NCI-H345 treated with DMSO at 0.1 percent for 48 hours (cell line): ENCODE data around the gene ARL10.
"Not testable (repeated sequence)": the region's sequence is repeated elsewhere in the genome, so short reads cannot be mapped to it uniquely, and the experiment has no call there.

Experiments used
- DNase-seq: peaks from one replicate; lab custom pipeline; 2025; ENCODE audit not compliant: unreplicated experiment; lab: John Stamatoyannopoulos, UW

ARL10 gene

DNA sequence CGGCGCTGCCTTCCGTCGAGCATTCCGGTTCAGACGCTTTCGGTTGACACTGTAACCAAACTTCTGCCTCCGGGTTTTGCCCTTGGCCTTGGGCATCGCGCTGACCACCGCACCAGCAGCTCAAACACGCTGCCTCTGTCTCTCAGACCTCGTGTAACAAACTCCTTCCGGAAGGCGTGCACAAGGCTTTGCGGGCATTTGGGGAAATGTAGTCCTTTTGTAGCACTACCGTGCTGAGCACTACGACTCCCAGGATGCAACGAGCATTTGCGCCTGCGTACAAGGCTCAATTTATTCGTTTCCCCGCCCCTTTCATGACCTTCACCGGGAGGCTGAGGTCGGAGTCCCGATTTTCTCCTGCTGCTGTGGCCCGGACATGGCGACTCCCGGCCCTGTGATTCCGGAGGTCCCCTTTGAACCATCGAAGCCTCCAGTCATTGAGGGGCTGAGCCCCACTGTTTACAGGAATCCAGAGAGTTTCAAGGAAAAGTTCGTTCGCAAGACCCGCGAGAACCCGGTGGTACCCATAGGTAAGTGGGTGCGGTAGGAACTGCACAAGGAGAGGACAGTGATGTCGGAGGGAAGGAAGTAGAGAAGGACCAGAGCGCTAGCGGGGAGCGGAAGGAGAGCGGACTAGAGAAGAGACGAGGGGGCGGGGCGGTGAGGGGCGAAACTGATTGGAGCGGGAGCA, 23.3 kb downstream of the ARL10 start, which contains the start of the genes HIGD2A and NOP16:
Gene HIGD2A (plus strand): TSS at position 308 of the 691 bp plus-strand sequence. CDS start 69 bp downstream, at position 377.
Gene NOP16 (minus strand): TSS at position 155 of the 691 bp plus-strand sequence. CDS start 59 bp downstream, at position 96.
- peak; percentile 97 for DNase-seq

DNA sequence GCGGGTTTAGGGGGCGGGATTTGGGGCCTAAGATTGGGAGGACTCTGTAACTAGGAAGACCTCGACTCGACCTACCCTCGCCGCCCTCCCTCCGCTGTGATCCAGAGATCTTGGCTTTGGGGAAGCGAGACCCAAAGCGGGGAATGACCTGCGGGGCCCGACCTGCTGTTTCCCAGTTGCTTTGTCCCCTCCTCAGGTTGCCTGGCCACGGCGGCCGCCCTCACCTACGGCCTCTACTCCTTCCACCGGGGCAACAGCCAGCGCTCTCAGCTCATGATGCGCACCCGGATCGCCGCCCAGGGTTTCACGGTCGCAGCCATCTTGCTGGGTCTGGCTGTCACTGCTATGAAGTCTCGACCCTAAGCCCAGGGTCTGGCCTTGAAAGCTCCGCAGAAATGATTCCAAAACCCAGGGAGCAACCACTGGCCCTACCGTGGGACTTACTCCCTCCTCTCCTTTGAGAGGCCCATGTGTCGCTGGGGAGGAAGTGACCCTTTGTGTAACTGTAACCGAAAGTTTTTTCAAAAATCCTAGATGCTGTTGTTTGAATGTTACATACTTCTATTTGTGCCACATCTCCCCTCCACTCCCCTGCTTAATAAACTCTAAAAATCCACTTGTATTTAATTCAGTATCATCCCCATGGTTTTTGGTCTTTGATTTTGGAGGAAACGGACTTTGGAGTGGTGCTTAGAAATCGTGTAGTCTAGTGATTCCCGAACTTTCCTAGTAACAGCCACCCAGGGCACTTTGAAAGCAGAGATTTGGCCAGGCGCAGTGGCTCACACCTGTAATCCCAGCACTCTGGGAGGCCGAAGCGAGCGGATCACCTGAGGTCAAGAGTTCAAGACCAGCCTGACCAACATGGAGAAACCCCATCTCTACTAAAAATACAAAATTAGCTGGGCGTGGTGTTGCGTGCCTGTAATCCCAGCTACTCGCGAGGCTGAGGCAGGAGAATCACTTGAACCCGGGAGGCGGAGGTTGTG, 24.1 kb downstream of the ARL10 start:
- peak; percentile 55 for DNase-seq

DNA sequence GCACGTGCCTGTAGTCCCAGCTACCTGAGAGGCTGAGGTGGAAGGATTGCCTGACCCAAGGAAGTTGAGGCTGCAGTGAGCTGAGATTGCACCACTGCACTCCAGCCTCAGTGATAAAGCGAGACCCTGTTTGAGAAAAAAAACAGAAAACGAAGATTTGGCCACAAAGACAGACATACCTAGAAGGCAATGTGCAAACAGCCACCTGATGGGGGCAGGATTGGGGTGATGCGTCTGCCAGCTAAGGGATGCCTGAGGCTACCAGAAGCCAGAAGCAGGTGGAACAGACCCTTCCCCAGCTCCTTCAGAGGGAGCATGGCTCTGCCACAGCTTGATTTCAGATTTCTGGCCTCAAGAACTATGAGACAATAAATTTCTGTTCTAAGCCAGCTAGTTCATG, 26.2 kb downstream of the ARL10 start:
- DNase-seq, result no peak

DNA sequence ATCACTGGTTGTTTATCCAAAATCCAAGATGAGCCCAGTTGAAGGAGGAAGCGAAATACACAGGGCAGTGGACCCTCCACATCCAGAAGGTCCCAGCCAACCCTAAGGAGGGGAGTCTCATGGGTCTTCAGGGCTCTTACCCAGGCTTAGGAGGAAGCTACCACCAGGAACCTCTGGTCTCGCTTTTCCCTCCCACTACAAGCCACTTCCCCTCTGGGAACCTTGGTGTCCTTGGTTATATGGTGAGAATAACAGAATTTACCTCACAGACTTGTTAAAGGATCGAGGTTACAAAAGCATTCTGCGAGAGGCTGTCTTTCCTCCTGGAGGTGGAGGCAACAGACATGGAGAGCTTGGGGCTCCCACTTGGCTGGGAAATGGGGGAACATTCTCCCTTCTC, 26.7 kb downstream of the ARL10 start:
- DNase-seq, result no peak

DNA sequence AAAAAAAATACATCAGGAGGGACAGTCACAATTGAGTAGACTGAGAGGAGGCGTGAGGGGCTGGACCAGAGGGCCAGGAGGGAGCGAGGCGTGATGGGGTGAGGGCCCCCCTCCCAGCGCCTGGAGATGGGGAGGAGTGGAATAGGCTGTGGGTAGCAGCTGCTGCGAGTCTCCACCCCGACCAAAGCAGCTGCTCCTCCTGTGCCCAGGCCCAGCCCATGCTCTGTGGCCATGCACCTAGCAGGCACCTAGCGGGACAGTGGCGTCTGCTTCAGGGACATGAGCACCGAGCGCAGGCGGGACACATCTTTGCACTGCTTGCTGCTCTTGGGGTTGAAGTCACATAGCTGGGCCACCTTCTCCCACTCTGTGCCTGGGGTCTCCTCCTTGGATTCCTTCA, 27.2 kb downstream of the ARL10 start:
- no peak for DNase-seq

DNA sequence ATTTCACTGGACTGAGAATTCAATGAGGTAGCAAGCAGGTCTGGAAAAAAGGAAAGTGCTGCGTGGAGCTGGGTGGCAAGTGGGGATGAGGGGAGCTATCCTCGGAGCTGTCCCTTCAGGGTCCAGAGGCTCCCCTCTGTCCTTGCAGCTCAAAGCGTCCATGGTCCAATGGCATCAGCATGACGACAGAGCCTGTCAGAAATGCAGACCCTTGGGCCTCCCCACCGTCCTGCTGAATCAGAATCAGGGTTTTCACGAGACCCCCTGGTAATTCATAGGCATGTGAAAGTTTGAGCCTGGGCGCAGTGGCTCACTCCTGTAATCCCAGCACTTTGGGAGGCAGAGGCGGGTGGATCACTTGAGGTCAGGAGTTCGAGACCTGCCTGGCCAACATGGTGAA, 28.8 kb downstream of the ARL10 start:
- no peak for DNase-seq

DNA sequence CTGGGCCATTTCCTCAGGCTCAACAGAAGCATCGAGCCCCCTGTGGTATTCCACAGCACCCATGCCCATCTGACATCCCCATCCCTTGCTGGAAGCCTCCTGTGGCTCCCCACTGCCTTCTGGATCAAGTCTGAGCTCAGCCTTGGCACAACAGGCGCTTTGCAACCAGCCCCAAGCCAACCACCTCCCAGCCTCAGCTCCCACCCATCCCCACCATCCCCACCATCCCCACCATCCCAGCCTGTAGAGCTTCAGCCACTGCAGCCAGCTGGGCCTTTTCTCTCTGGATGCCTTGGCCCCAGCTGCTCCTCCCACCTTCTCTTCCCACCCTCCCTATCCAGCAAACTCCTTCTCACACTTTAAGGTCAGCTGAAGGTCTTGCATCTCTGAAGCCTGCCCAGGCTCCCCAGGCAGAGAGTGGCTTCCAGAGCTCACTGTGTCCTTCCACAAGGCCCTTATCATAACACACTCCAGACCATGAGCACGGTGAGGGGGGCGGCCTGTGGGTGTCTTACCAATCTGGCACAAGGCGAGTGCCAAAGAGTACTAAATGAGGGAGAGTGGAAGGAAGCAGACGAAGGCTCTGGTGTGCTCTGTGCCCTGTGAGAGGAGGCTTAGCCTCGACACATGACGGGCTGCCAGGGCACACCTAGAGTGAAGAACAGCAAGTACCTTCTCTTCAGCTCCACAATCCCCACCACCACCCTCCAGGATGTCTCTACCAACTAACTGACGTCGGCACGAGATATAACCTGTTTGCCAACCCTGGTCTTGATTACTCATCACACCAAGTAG, 29.8 kb downstream of the ARL10 start:
- DNase-seq, result no peak

DNA sequence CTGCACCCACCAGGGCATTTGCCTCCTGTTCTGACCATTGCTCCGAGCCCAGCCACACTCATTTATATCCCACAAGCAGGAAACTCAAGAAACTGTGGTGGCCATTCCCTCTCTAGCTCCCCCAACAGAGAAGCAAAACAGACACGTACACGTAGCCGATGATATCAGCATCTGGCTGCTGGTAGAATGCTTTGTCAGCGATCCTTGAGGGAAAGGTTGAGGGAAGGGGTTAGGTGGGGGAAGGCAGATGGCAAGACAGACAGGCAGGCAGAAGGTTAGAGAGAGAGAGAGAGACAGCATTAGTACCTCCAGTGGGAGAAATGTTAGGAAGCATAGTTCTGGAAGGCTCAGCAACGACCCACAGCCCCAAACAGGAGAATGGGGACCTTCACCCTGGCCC, 31.0 kb downstream of the ARL10 start:
- DNase-seq, result no peak

DNA sequence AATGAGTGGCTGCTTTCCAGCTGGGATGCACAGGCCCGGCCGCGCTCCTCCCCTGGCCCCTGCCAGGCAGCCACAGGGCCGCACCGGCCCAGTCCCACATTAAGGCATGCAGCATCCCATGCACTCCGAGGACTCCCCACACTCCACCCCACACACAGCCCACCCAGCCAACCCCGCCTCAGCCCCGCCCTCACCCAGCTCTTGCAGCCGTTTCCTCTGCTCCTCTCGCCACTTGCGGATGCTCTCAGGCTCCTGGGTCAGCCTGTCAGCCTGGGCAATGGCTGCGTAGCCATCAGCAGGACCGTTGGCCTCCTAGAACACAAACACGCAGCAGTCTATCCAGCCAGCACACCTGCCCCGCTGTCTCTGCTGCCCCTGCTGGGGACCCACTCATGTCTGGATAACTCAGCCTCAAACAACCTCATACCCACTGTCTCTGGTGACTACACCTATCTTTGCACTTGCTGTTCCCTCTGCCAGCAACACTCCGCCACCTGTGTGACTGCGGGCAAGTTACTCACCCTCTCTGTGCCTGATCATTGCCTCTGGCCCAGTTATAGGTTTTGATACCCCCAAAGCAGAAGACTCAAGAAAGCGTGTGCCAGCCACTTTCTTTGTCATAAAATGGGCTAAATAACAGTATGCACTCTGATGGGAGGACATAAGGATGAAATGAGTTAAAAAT, 32.6 kb downstream of the ARL10 start:
- DNase-seq, result no peak

DNA sequence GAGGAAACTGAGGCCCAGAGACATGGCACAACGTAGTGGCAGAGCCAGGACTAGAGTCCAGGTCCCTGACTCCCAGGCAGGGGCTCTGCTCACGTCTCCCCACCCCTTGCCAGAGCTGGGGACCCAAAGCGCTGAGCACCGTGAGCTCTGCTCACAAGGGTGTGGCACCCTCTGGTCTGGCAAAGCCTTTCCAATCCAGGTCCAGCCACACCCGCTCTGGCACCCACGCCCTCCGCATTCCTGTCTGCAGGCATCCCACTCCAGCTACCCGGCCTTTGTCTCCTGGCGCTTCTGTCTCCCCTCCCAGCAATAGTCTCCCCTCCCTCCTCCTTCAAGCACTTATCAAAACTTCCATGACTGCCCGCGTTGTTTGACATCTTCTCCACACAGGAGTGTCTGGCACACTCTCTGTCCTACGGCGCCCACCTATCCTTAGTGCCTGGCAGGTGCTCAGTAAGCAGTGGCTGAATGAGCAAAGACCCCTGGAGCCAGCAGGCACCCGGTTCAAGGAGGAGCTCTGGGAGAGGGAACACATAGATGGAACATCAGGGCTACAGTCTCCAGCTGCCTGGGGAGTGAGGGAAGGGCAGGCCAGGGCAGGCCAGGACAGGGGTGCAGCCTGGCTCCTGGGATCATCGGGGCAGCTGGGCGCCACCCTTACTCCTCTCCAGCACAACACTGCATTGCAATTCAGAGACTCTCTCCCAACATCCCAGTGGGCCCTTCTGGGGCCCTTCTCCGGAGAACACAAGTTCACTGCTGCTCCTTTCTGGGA, 35.3 kb downstream of the ARL10 start:
- no peak for DNase-seq

DNA sequence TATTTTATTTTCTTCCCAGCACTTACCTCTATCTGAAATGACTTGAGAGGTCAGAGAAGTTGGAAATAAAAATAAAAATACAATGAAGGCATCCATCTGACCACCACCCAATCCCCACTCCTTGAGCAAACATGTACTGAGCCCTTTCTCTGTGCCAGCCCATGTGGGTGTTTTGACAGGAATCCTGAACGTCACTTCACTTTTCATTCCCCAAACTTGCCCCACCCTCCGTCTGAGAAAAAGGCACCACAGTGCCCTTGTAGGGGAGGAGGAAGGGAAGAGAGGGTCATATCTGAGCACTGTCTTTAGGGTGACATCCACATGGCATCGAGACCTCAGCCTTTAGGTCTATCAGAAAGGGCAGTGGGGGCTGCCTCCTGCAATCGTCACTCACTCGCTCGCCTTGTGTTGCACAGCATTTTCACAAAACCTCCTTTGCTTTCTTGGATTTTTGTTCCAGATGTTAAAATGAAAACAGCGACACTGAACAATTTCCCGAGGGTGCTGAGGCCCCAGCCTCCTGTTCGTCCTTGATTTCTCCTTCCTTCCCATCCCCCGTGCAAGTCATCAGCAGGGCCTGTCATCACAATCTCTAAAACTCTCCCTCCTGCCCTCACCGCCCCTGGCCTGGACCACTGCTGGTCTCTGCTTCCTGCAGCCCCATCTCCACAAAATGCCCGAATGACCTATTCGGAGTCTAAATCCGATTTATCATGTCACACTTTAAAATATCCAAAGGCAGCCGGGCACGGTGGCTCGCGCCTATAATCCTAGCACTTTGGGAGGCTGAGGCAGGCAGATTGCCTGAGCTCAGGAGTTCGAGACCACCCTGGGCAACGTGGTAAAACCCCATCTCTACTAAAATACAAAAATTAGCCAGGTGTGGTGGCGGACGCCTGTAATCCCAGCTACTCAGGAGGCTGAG, 36.3 kb downstream of the ARL10 start:
- DNase-seq, result no peak

DNA sequence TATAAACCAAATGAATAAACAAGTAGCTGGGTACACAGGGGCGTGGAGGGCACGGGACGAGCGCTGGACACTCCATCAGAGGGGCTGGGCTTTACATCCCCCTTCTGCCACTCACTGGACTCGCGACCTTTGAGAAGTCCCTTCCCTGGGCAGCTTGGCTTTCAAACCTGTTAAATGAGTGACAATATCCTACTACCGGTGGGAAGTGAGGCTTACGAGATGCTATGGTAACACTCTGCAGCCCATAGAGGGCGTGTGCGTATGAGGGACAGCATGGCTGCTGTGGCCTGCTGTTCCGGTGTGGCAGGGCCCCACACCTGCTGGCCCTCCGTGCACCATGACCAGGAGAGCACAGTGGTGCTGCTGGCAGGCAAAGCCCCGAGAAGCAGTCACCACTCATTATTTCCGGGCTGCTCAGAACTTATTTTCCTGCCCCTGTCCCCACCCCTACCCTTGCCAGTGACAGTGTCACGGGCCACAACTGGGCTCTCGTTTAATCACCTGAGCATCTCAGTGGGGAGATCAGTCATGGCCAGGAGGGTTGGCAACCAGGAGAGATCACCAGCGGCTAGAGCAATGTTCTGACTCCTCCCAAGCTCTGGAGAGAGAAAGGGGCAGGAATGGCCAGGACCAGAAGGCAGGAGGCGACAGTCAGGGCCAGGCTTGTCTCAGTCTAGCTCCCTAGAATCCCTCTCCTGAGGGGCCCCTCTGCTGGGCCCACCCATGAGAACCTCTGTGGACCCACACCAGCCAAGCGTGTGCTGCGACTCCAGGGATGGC, 40.6 kb downstream of the ARL10 start:
- no peak for DNase-seq

DNA sequence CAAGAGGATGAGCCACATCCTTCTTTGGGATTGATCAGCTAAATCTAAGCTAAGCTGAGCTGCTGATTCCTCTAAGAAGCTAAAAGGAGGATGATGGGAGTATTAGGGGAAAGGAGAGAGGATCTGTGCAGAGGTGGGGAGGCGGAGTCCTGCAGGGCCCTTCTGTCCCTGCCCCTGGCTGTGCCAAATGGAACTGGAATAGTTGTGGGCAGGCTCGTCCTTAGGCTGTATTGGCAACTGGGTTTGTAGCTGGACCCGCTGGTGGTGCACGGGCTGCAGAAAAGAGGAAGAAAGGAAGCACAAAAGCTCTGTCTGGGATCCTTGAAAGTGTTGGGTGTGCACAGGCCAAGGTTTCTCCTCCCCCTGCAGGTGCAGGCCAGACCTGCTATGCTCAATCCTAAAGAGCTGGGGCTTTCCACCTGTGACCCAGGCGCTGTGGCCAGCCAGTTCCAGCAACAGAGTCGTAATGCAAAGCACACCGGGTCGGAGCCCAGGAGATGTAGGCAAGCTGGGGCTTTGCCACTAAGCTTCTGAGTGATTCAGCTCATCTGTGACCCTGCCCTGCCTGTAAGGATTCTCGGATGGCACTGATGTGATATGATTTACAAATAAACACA, 41.3 kb downstream of the ARL10 start:
- no peak for DNase-seq

DNA sequence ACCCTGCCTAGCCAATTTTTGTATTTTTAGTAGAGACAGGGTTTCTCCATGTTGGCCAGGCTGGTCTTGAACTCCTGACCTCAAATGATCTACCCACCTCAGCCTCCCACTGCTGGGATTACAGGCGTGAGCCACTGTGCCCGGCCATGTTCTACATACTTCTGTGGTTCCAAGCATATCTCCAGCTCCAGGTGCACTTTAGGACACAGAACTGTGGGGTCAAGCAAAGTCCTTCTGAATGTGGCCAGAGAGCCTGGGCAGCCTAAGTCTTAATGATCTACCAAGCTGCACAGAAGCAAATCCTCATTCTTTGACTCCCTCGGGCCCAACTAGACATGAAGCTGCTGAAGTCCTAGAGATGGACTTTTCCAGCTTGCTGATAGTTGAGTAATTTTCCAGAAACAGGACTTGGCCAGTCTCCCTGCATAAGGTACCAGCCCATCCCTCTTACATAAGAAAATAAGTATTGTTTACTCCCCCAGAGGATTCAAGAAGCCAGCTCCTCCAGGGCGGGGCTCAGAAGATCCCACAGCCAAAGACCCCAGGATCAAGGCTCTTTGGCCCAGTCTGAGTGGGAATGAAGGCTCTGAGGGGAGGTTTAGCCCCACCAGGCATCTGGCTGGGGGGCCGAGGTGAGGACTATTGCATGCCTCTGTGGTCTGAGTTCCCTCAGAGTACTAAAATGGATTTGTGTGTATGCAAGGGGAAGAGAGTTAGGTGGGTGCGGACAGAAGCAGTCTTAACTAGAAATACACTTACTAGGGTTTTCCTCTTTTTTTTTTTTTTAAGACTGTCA, 42.4 kb downstream of the ARL10 start:
- DNase-seq, result no peak

DNA sequence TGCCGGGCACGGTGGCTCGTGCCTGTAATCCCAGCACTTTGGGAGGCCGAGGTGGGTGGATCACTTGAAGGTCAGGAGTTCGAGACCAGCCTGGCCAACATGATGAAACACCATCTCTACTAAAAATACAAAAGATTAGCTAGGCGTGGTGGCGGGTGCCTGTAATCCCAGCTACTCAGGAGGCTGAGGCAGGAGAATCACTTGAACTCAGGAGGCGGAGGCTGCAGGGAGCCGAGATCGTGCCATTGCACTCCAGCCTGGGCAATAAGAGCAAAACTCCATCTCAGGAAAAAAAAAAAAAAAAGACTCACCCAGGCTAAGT, 42.9 kb downstream of the ARL10 start:
- not testable (repeated sequence) for DNase-seq

DNA sequence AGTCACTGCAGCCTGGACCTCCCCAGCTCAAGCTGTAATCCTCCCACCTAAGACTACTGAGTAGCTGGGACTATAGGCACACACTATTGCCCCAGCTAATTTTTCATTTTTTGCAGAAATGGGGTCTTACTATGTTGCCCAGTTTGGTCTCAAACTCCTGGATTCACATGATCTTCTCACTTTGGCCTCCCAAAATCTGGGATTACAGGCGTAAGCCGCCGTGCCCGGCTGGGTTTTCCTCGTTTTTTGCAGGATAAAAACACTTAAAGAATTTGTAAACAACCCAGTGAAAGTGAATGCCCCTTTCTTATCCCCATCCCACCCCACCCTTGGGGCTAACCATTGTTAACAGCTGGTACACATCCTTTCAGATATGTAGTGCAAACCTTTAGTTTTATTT, 43.3 kb downstream of the ARL10 start:
- DNase-seq, result no peak

DNA sequence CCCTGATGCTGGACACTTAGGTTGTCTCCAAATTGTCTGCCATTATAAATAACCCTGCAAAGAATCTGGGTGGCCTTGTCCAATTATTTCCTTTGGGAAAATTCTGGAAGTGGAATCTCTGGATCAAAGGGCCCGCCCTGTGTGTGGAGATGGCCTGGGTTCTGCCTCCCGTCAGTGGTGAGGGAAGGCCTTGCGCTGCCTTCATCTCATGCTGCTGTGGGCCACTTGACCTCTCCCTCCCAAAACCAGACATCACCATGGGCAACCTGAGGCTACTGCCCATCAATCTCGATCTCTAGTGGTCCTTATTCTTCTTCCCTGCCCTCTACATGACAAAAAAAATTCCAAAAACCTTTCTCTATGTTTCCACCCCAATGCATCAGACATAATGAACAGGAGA, 44.5 kb downstream of the ARL10 start:
- no peak for DNase-seq
